Activated B cell treated with CpG ODN at 0.5 μM for 24 hours (primary cell): ENCODE results near the gene SLC1A2. TPM values are rescaled to one million over a fixed set of nuclear protein-coding genes. Genes with fewer than 3 reads are reported as not detected.

ENCODE experiments used
- ATAC-seq: fragments of 200-7000 bp; cut with Tn5 transposase; one replicate; pipeline ENCODE4 v1.10.0; 2021; ENCODE audit warnings: low read depth, mild to moderate bottlenecking, moderate library complexity
- CTCF ChIA-PET: fragments of 350-600 bp; sonication (Branson Sonifier 250); formaldehyde crosslinking; loops from one replicate; lab custom pipeline; 2021; ENCODE audit warnings: antibody characterized with exemption; lab: Charles Lee
- POLR2A ChIA-PET: fragments of 350-600 bp; sonication (Branson Sonifier 250); formaldehyde crosslinking; loops from one replicate; lab custom pipeline; 2021; ENCODE audit warnings: antibody characterized with exemption; lab: Charles Lee
- DNase-seq: peaks from one replicate; pipeline ENCODE4 v3.0.0; 2022
- H3K27ac Mint-ChIP-seq: one replicate; pipeline ENCODE4 v1.8.0; 2020; ENCODE audit warnings: mixed read lengths
- H3K27me3 Mint-ChIP-seq: one replicate; pipeline ENCODE4 v1.8.0; 2021; ENCODE audit warnings: mixed read lengths
- H3K36me3 Mint-ChIP-seq: one replicate; pipeline ENCODE4 v1.8.0; 2021; ENCODE audit warnings: low read depth, mixed read lengths
- H3K4me1 Mint-ChIP-seq: one replicate; pipeline ENCODE4 v1.8.0; 2021; ENCODE audit warnings: mixed read lengths
- H3K4me3 Mint-ChIP-seq: one replicate; pipeline ENCODE4 v1.8.0; 2020; ENCODE audit warnings: mild to moderate bottlenecking, mixed read lengths
- H3K9me3 Mint-ChIP-seq: one replicate; pipeline ENCODE4 v1.8.0; 2020; ENCODE audit warnings: mixed read lengths
- intact Hi-C: fragments of 100-400 bp; cut with micrococcal nuclease; formaldehyde crosslinking; loops from one replicate; pipeline ENCODE4 v1.15.1; 2024
- total RNA-seq: library from RNA; stranded (reverse); gene quantifications from 2 replicates; pipeline ENCODE4 v1.2.3, GENCODE V29; 2022
- TF ChIP-seq, protein P1 (sequence below): fragments of 200-600 bp; IDR thresholded peaks from one replicate; pipeline ENCODE4 v1.8.0; 2022; ENCODE audit warnings: antibody characterized with exemption, mild to moderate bottlenecking

The SLC1A2 gene
- total RNA-seq, 1 donor from 2014 or later, result not detected

DNA sequence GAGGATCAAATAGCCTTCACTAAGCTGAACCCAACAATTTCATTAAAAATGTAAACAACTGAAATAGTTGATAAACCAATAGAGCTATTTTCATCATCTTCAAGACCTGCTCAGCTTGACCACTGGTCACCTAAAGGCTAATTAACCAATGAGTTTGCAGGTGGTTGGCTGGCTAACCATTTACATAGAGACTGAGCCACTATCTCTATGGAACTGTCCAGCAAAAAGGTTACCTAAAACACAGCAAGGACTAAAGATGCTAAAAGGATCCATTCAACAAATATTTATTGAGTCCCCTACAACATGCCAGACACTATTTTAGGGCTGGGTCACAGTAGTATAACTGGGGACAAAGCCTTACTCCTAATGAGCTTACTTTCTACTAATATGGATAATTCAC, 156.6 kb downstream of the SLC1A2 start:
- ATAC-seq (no peak), DNase-seq (no peak)
- Mint-ChIP-seq H3K27ac (no peak overlapping the region), H3K4me3 (no peak overlapping the region), H3K4me1 (peaks cover 12% of the 10 kb centered on the region), H3K9me3 (no peaks in the 10 kb centered on the region), H3K27me3 (no peaks in the 10 kb centered on the region), H3K36me3 (no peaks in the 10 kb centered on the region)
- TF ChIP-seq, protein P1, sequence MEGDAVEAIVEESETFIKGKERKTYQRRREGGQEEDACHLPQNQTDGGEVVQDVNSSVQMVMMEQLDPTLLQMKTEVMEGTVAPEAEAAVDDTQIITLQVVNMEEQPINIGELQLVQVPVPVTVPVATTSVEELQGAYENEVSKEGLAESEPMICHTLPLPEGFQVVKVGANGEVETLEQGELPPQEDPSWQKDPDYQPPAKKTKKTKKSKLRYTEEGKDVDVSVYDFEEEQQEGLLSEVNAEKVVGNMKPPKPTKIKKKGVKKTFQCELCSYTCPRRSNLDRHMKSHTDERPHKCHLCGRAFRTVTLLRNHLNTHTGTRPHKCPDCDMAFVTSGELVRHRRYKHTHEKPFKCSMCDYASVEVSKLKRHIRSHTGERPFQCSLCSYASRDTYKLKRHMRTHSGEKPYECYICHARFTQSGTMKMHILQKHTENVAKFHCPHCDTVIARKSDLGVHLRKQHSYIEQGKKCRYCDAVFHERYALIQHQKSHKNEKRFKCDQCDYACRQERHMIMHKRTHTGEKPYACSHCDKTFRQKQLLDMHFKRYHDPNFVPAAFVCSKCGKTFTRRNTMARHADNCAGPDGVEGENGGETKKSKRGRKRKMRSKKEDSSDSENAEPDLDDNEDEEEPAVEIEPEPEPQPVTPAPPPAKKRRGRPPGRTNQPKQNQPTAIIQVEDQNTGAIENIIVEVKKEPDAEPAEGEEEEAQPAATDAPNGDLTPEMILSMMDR, result no peak
- intact Hi-C loops, result no loop called here
- POLR2A ChIA-PET, result no interaction called here
- CTCF ChIA-PET, result no interaction called here

- ChIA-PET POLR2A (no interaction called here), CTCF (no interaction called here)
- intact Hi-C loops, result no loop called here
- Mint-ChIP-seq H3K27ac (no peak overlapping the region), H3K9me3 (no peaks in the 10 kb centered on the region), H3K36me3 (no peaks in the 10 kb centered on the region), H3K4me1 (peaks cover 18% of the 10 kb centered on the region), H3K4me3 (no peak overlapping the region), H3K27me3 (no peaks in the 10 kb centered on the region)
- DNase-seq (no peak), ATAC-seq (no peak)
- TF ChIP-seq, protein P1, result no peak
Measured at GRCh38 chr11:35262056-35262455, 157.3 kb downstream of the SLC1A2 start.

- intact Hi-C loops, result no loop called here
- CTCF ChIA-PET, result no interaction called here
Measured at GRCh38 chr11:35261197-35261596, 158.2 kb downstream of the SLC1A2 start.

DNA sequence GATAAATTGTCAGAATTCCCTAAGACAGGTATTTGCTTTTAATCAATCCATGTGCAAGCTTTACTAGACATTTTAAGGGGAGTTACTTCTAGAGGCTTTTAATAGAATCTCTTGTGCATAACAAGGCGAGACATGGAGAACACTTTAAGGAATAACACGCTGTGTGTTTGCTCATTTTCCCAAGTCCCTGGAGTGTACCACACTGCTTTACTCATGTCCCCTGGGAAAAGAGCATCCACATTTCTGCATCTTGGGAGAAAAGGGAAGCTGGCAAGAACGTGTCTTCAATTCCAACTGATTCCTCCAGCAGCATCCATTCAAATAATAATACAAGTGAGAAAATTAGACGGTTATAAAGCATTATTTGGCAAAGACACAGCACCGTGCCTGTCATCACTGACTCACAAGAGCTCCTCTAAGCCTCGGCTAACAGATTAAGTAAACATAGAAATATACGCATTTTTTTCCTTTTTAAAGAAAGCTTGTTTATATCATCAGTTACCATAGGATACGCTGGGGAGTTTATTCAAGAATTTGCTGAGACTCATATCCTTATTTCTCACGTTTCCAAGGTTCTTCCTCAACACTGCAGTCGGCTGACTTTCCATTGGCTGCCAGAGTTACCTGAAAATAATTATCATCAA, 158.9 kb downstream of the SLC1A2 start:
- no peaks in the 10 kb centered on the region for H3K9me3 Mint-ChIP-seq
- peaks cover 15% of the 10 kb centered on the region for H3K4me1 Mint-ChIP-seq
- no peaks in the 10 kb centered on the region for H3K27me3 Mint-ChIP-seq
- no peak overlapping the region for H3K4me3 Mint-ChIP-seq
- no peak overlapping the region for H3K27ac Mint-ChIP-seq
- intact Hi-C loops, result no loop called here
- ATAC-seq (no peak), DNase-seq (no peak)
- ChIA-PET POLR2A (interaction anchor here (0.8 kb wide), 1 partner anchor 28 kb away, joined by 3 read pairs; no protein-coding TSS in a partner anchor), CTCF (interaction anchor here (1.2 kb wide), 1 partner anchor 24 kb away, joined by 3 read pairs; no protein-coding TSS in a partner anchor)
- no peaks in the 10 kb centered on the region for H3K36me3 Mint-ChIP-seq
- TF ChIP-seq, protein P1, result no peak

More at GRCh38 chr11:35261197-35261596, 158.2 kb downstream of the SLC1A2 start:
- TF ChIP-seq, protein P1, result no peak
- no peaks in the 10 kb centered on the region for H3K36me3 Mint-ChIP-seq
- H3K9me3 Mint-ChIP-seq, result no peaks in the 10 kb centered on the region
- H3K27me3 Mint-ChIP-seq, result no peaks in the 10 kb centered on the region
- H3K4me3 Mint-ChIP-seq, result no peak overlapping the region
- no peak overlapping the region for H3K27ac Mint-ChIP-seq
- no peak for ATAC-seq
- POLR2A ChIA-PET, result no interaction called here
- peaks cover 23% of the 10 kb centered on the region for H3K4me1 Mint-ChIP-seq
- DNase-seq, result no peak

GRCh38 chr11:35259529-35259928, 159.8 kb downstream of the SLC1A2 start:
- ChIA-PET CTCF (interaction anchor here (1.2 kb wide), 1 partner anchor 23 kb away, joined by 3 read pairs; no protein-coding TSS in a partner anchor), POLR2A (no interaction called here)
- no peaks in the 10 kb centered on the region for H3K27me3 Mint-ChIP-seq
- H3K36me3 Mint-ChIP-seq, result no peaks in the 10 kb centered on the region
- H3K9me3 Mint-ChIP-seq, result no peaks in the 10 kb centered on the region
- TF ChIP-seq, protein P1, result no peak
- intact Hi-C loops, result no loop called here
- peaks cover 15% of the 10 kb centered on the region for H3K4me1 Mint-ChIP-seq
- DNase-seq, result no peak
- H3K27ac Mint-ChIP-seq, result no peak overlapping the region
- H3K4me3 Mint-ChIP-seq, result no peak overlapping the region
- no peak for ATAC-seq
